HepG2 (cell line): Measurements from ENCODE around the gene GPR139. TPM values are rescaled to one million over a fixed set of nuclear protein-coding genes. Genes with fewer than 3 reads are reported as not detected.

Experiments used
- AGO2 ChIP-seq: fragments of 200-400 bp; formaldehyde crosslinking; optimal IDR thresholded peaks from 2 replicates; pipeline ENCODE3; 2017; ENCODE audit warnings: mild to moderate bottlenecking, low read depth, low read length, moderate library complexity
- ATAD3A ChIP-seq: sonication (generic); formaldehyde crosslinking; IDR thresholded peaks from 2 replicates; pipeline ENCODE4 v1.4.0; 2020; ENCODE audit warnings: missing genetic modification reagents
- ATF2 ChIP-seq: sonication (generic); formaldehyde crosslinking; IDR thresholded peaks from 2 replicates; pipeline ENCODE4 v1.4.0; 2020; ENCODE audit warnings: missing genetic modification reagents
- DBP ChIP-seq: sonication (generic); formaldehyde crosslinking; IDR thresholded peaks from 2 replicates; pipeline ENCODE4 v1.4.0; 2020; ENCODE audit warnings: missing genetic modification reagents; ENCODE audit errors: not compliant biosample characterization
- EHMT2 ChIP-seq: fragments of 200-600 bp; sonication (generic); IDR thresholded peaks from 2 replicates; pipeline ENCODE4 v1.7.0; 2017; ENCODE audit warnings: antibody characterized with exemption, low read depth, low read length, borderline replicate concordance
- ELF3 ChIP-seq: IDR thresholded peaks from 2 replicates; pipeline ENCODE4 v1.6.1; 2016; ENCODE audit warnings: missing genetic modification reagents, missing compliant biosample characterization
- FOXK2 ChIP-seq: fragments of 450-650 bp; IDR thresholded peaks from 2 replicates; pipeline ENCODE4 v1.6.1; 2016
- GRHL1 ChIP-seq: sonication (generic); formaldehyde crosslinking; conservative IDR thresholded peaks from 2 replicates; pipeline ENCODE4 v1.8.0; 2022; ENCODE audit warnings: missing genetic modification reagents
- HOXA7 ChIP-seq: sonication (generic); formaldehyde crosslinking; IDR thresholded peaks from 2 replicates; pipeline ENCODE4 v1.8.1; 2022; ENCODE audit warnings: mild to moderate bottlenecking, missing genetic modification reagents, moderate library complexity
- KMT2B ChIP-seq: IDR thresholded peaks from 2 replicates; pipeline ENCODE4 v1.6.1; 2016; ENCODE audit warnings: missing genetic modification reagents, missing compliant biosample characterization
- MZF1 ChIP-seq: sonication (generic); formaldehyde crosslinking; IDR thresholded peaks from 2 replicates; pipeline ENCODE4 v1.8.1; 2023; ENCODE audit warnings: mild to moderate bottlenecking, missing genetic modification reagents, borderline replicate concordance
- SP5 ChIP-seq: IDR thresholded peaks from 2 replicates; pipeline ENCODE4 v1.6.1; 2016; ENCODE audit warnings: low read depth, borderline replicate concordance
- STAT5B ChIP-seq: sonication (generic); formaldehyde crosslinking; IDR thresholded peaks from 2 replicates; pipeline ENCODE4 v1.4.0; 2020; ENCODE audit warnings: missing genetic modification reagents
- TBX2 ChIP-seq: sonication (generic); formaldehyde crosslinking; IDR thresholded peaks from 2 replicates; pipeline ENCODE4 v1.5.0; 2020; ENCODE audit warnings: missing genetic modification reagents, mild to moderate bottlenecking, borderline replicate concordance
- TEAD2 ChIP-seq: sonication (generic); formaldehyde crosslinking; IDR thresholded peaks from 2 replicates; pipeline ENCODE4 v1.9.0; 2021; ENCODE audit warnings: missing genetic modification reagents
- YEATS4 ChIP-seq: sonication (generic); formaldehyde crosslinking; IDR thresholded peaks from 2 replicates; pipeline ENCODE4 v1.4.0; 2020; ENCODE audit warnings: missing genetic modification reagents, borderline replicate concordance
- ZNF207 ChIP-seq: fragments of 450-650 bp; IDR thresholded peaks from 2 replicates; pipeline ENCODE4 v1.6.1; 2016; ENCODE audit warnings: antibody characterized with exemption, borderline replicate concordance
- ZNF441 ChIP-seq: sonication (generic); formaldehyde crosslinking; IDR thresholded peaks from 2 replicates; pipeline ENCODE4 v1.7.0; 2021; ENCODE audit warnings: missing genetic modification reagents, borderline replicate concordance
- ZNF550 ChIP-seq: sonication (generic); formaldehyde crosslinking; IDR thresholded peaks from 2 replicates; pipeline ENCODE4 v1.4.0; 2020; ENCODE audit warnings: mild to moderate bottlenecking, missing genetic modification reagents, borderline replicate concordance
- ZNF687 ChIP-seq: sonication (generic); formaldehyde crosslinking; IDR thresholded peaks from 2 replicates; pipeline ENCODE4 v1.5.1; 2020; ENCODE audit warnings: mild to moderate bottlenecking, missing genetic modification reagents, moderate library complexity
- polyA plus RNA-seq, 8 experiments: library from polyadenylated mRNA; depleted of rRNA in 3 of 8; stranded (reverse) in 7 of 8; unstranded in 1 of 8; fragments of >200 nt; fragmentation: Illumina TruSeq in 4 of 8; extraction: Trizol in 4 of 8; gene quantifications; 2 replicates each; pipeline versions ENCODE4 v1.2.1 to v1.2.3, GENCODE V29; 2011 to 2016; ENCODE audit warnings: low read depth in 4 of 8, missing spikeins in 1 of 8, mixed read lengths in 1 of 8; ENCODE audit not compliant: insufficient read depth in 1 of 8
- total RNA-seq, 5 experiments: library from RNA; depleted of rRNA; stranded (reverse); fragments of >200 nt; fragmentation: Illumina TruSeq; extraction: Trizol; gene quantifications; 2 replicates each; pipeline ENCODE4 v1.2.3, GENCODE V29; 2016; ENCODE audit warnings: low read depth in 1 of 5

The GPR139 gene
- total and polyA plus RNA-seq, 2 of the 13 experiments (the other 11 are each of a cell fraction or from before 2014, with no cell fraction given) = not detected

GRCh38 chr16:20001856-20002707, 71.6 kb downstream of the GPR139 start (continued):
- TF ChIP-seq GRHL1 (CRISPR knock-in tag) (no peak), ZNF441 (no peak; the same call in 1 of the 2 replicates), FOXK2 (no peak), HOXA7 (peak; percentile 79; the same call in 1 of the 2 replicates), SP5 (CRISPR knock-in tag) (no peak), TBX2 (CRISPR knock-in tag) (peak; percentile 78), ZNF207 (no peak), ZNF687 (peak; percentile 79), YEATS4 (no peak; the same call in 1 of the 2 replicates), EHMT2 (peak; percentile 51; the same call in 1 of the 2 replicates), DBP (CRISPR knock-in tag) (no peak), ZNF550 (CRISPR knock-in tag) (no peak), ATF2 (CRISPR knock-in tag) (no peak), ELF3 (CRISPR knock-in tag) (no peak; the same call in 1 of the 2 replicates), STAT5B (CRISPR knock-in tag) (no peak), AGO2 (no peak), MZF1 (CRISPR knock-in tag) (no peak), ATAD3A (no peak), TEAD2 (CRISPR knock-in tag) (no peak), KMT2B (CRISPR knock-in tag) (no peak)
